Pulmonary artery endothelial cell (primary cell): ENCODE measurements around the gene ESRRB. TPM values are rescaled to one million over a fixed set of nuclear protein-coding genes. Genes with fewer than 3 reads are reported as not detected.

Source experiments
- DNase-seq: peaks from one replicate; pipeline ENCODE4 v3.0.0-alpha.2; 2011; ENCODE audit warnings: low read depth, low spot score
- total RNA-seq: library from RNA; depleted of rRNA; stranded (reverse); fragments of >200 nt; gene quantifications from 2 replicates; pipeline ENCODE4 v1.2.3, GENCODE V29; 2014

Gene ESRRB
- total RNA-seq, 1 donor from 2014 or later = not detected

- no peak for DNase-seq
Measured at GRCh38 chr14:76351941-76352340, 24.0 kb upstream of the ESRRB start.

- no peak for DNase-seq
Measured at GRCh38 chr14:76352639-76353281, 23.2 kb upstream of the ESRRB start.

DNA sequence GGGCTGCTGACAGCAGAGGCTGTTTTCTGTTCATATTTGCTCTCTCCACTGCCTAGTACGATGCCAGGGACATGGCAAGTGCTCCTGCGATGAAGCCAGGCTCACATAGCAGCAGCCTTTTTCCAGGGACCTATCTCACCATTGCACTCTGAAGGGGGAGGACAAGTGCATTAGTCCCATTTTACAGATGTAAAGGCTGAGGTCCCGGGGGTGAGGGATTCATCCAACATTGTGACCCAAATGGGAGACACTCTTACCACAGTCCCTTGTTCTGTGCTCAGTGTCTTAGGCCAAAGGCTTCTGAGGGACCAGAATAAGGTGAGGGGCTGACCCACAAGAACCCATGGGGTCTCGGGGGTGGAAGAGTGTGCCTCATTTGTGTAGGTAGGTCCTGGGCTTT lies 21.6 kb upstream of the ESRRB start:
- no peak for DNase-seq

DNA sequence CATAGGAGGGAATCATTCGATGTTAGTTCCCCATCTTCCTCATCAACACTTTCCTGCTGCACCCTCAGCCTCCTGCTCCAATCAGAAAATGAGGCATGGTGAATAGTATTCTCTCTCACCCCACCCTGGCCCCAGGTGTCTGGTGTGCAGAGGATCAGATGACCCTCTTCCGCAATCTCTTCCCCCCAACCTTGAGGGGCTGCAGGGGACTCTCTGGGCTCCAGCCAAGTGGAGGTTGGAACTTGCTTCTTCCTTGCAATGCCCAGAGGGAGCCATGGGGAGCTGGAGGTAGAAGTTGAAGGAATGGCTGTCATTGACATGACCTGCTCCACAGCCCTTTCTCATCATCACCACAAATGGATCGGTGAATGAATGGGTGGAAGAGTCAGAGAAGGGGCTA lies 20.2 kb upstream of the ESRRB start:
- no peak for DNase-seq

GRCh38 chr14:76371066-76371465 lies 4.9 kb upstream of the ESRRB start:
- DNase-seq = no peak

DNA sequence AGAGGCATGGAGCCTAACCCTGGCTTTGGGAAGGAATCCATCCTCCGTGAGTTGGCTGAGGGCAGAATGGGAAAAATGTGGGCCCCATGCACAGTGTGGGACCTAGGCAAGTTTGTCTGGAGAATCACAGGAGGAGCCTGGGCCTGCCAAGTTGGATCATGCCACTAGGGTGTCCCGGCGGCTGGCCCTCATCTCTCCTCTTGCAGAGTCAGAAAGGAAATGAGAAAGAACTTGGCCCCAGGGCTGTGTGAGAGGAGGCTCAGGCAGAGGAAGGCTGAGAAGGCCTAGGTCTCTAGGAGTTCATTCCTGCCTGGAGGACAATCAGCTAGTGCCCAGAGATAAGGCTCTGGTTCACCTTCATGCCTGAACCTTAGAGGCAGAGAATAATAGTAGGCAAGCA lies 2.5 kb upstream of the ESRRB start:
- no peak for DNase-seq

- DNase-seq = no peak
Measured at GRCh38 chr14:76375484-76375883, 453 bp upstream of the ESRRB start.

- no peak for DNase-seq
Measured at GRCh38 chr14:76376409-76376877, 506 bp downstream of the ESRRB start.

- no peak for DNase-seq
Measured at GRCh38 chr14:76376878-76377734, 1.2 kb downstream of the ESRRB start.

DNA sequence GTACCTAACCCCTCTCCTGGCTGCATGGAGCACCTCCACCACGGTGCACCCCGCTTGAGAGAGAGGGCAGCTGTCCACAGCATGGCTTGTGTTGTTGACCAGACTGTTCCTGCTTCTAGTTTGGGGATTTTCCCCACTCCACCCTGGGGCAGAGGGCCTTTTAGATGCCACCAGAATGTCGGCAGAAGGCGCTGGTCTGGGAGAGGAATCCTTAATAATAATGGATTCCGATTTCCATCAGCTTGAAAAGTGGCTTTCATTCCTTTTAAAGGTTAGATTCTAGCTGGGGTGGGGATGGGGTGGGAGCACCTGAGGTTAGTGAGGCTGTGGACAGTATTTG lies 1.8 kb downstream of the ESRRB start:
- no peak for DNase-seq

DNA sequence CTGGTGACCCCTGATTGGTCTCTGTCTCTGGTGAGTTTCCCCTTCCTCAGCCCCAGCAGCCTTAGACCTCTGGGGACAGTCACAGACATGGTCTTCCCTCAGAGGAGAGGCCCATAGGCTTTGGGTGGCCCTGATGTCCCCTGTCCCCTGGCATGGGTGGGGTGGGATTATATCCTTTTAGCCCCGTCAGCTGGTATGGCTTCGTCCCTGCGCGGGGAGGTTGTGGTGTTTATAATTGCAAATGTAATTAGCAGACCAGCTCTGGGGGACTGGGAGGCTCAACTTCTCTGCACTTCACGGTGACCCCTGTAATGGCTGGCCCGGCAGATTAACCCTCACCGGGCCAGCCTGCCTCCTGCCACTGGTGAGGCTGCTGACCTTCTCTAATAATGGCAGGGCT lies 5.1 kb downstream of the ESRRB start:
- DNase-seq = no peak

GRCh38 chr14:76381817-76382494 lies 6.0 kb downstream of the ESRRB start:
- DNase-seq = no peak

DNA sequence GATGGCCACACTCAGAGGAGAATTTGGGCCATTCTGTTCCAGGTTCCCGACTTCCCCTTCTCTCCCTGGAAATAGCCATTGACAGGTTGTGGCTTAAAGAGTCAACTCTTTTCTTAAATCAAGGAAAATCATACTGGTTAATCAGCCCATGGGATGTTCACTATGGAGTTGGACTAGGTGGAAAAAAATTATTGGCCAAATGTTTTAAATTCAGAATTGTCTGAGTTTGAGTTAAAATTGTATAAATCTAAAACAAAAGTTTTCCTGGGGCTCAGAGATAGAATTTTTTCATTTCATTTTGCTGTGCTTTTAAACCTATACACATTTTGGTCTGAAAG lies 6.5 kb downstream of the ESRRB start:
- DNase-seq = no peak

GRCh38 chr14:76385435-76385834 lies 9.5 kb downstream of the ESRRB start:
- no peak for DNase-seq

DNA sequence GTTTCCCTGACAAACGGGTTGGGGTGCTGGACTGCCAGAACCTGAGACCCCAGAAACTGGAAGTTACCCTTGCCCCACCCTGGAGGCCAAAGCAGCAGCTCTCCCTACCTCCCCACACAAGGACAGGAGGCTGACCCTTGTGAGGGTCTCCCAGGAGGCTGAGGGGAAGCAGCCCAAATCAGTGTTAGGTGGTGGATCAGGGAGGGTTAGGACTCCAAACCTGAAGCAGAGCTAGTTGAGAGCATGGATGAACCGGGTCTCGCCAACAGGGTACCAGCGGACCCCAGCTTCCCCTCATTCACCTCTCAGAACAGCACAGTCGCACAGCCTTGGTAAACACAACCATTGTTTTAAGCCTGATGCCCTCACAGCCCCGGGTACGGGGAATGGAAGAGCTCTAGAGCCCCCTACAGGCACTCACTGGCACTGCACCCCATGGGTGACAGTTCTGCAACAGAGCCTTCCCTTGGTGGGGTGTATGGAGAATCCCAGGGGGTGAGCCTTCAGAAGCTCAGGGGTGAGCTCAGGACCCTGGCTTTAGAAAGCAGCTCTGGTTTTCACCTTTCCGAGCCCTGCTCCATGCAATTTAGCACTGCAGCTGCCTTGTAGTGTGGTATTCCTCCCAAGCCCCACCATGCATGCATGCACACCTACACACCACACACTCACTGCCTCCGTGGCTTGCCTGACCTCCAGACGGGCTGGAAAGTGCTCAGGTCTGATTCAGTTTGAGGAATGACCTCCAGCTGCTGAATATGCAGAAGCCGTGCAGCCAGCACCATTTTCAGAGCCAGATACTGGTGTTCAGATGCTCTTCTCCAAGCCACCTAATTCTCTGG lies 11.2 kb downstream of the ESRRB start:
- peak; percentile 8 for DNase-seq

- DNase-seq = no peak
Measured at GRCh38 chr14:76389841-76390240, 13.9 kb downstream of the ESRRB start.

DNA sequence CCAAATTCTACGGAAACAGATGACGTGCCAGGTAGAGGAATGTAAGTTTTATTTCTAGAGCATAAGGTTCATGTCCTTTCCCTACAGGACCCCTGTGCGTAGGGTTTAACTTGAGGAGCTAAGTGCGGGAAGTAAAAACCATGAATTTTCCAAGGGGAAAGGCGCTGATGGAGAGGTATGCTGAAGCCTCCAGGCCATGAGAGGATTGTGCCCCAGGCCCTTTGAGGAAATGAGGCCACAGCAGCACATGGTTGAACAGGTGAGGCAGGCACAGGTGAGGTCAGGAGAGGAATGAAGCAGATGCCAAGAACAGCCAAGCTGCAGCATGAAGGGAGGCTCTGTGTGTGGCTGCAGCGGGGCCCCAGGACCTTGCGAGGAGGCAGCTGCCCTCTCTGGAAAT lies 14.7 kb downstream of the ESRRB start:
- no peak for DNase-seq

DNA sequence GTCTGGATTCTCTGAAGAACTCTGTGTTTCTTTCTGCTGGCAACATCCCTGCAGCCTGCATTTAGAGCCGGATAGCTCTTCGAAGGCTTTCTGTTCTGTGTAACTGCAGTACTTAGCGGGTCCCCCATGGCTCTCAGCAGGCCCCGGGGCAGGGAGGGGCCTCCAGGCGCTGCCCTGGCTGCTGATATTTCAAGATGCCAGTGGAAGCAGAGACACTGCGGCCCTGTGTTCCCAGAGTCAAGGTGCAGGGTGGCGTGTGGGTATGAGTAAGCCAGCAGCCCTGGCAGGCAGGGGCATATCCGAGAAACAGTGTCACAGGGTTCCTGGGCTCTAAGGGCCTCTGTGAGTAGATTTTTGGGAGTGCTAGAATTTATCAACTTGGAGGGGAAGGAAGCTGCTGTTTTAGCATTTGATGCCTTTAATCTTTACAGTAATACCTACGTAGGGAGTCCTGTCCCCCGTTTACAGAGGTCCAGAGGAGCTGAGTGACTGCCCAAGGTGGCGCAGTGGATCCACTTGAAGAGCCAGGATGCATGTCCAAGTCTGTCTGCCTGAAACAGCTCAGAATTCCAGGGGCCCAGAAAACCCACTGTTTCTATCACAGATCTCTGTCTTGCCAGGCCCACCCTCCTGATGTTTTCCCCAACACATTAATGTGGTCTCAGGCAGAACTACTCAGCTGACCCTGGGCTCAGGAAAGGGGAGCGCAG lies 16.2 kb downstream of the ESRRB start:
- DNase-seq = no peak

GRCh38 chr14:76394569-76394968 lies 18.6 kb downstream of the ESRRB start:
- no peak for DNase-seq

- DNase-seq = no peak
Measured at GRCh38 chr14:76395161-76395560, 19.2 kb downstream of the ESRRB start.

DNA sequence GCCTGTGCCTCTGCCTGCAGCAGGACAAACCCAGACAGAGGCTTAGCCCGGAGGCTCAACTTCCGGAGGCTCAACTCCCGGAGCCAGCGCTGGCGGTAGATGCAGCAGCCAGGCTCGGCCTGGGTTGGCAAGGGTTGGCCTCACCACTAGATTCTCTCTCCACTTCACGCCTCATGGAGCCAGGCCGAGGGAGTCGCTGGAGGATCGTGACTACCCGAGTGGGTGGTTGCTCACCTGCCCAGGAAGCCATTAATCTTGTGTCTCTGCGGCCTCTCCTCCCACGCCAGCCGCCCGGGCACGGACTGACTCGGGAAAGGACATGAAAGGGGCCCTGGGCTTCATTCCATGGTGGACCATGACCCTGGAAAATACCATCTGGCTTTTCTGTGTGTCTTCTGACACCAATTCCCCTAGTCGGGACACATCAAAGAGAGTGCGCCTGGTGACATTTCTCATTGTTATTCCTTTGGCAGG lies 20.8 kb downstream of the ESRRB start:
- DNase-seq = no peak
